NCI-H146 (cell line): Measurements from ENCODE around the gene KIF12.
"Not testable (repeated sequence)": the region's sequence is repeated elsewhere in the genome, so short reads cannot be mapped to it uniquely, and the experiment has no call there.

Experiments used
- DNase-seq: peaks from one replicate; lab custom pipeline; 2025; lab: John Stamatoyannopoulos, UW

KIF12 gene

DNA sequence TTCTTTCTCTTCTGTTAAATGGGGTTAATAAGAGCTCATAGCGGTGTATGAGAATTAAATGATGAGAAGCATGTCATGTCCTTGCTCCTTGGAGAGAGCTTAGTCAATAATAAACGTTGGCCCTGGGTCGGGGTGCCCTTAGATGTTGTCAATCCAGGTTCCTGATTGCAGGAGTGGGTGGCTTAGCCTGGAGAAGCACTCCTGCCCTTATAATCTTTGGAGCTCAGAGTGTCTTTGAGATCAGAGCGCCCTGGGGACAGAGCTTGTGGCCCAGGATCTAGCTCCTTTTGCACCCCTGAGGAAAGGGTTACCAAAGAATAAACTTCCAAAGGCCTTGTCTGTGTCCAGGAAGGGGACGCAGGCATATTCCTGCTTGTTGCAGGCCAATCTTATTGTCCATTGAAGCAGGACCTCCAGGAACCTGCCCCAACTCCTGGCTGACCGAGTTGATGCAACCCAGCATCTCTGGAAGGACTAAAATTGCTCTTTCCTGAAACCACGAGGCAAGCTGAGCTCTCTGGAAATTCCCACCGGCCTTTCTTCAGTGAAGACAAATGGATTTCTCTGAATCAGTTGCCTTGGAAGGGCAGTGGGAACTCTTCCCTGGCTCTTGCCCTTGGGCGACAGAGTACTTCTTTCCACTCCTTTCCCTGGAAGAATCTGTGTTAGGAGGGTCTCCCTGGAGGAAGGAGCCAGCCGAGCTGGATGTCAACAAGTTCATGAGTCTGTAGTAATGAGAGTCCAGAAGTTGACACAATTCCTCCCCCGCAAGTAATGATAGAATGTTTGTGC is 14.6 kb downstream of the KIF12 start:
- DNase-seq, result no peak

DNA sequence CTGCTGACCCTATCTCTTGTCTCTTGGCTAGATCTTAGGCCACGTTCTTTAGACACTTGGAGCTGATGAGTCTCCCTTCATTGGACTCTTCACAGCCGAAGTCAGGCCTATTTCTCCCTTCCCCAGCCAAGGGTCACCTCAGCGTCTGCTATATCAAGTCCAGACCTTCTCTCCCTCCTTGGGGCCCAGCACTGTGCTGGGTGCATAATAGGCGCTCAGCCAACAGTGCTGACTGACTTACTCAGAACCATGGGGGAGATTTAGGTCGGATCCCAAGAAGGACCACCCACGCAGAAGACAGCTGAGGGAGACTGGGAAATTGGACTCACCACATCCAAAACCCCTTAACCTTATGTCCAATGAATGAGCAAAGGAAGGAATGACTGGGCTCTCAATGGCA is 15.4 kb downstream of the KIF12 start:
- DNase-seq, result no peak

DNA sequence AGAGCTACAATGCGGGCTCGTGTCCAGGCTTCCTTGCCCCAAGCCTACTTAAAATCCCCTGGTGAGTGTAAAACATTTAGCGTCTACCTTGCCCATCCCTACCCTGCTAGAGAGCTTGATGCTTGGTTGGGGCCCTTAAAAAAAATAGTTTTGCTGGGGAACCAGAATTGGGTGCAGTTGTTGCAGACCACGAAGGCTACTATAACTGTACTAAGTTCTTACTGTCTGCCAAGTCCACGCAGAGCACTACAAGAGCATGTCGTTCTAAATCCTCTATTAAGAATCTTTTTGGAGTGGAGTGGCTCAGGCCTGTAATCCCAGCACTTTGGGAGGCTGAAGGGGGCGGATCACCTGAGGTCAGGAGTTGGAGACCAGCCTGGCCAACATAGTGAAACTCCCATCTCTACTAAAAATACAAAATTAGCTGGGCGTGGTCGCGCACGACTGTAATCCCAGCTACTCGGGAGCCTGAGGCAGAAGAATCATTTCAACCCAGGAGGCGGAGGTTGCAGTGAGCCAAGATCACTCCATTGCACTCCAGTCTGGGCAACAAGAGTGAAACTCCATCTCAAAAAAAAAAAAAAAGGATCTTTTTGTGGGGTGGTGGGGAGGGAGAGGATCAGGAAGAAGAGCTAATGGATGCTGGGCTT is 16.2 kb downstream of the KIF12 start:
- DNase-seq, result not testable (repeated sequence)

DNA sequence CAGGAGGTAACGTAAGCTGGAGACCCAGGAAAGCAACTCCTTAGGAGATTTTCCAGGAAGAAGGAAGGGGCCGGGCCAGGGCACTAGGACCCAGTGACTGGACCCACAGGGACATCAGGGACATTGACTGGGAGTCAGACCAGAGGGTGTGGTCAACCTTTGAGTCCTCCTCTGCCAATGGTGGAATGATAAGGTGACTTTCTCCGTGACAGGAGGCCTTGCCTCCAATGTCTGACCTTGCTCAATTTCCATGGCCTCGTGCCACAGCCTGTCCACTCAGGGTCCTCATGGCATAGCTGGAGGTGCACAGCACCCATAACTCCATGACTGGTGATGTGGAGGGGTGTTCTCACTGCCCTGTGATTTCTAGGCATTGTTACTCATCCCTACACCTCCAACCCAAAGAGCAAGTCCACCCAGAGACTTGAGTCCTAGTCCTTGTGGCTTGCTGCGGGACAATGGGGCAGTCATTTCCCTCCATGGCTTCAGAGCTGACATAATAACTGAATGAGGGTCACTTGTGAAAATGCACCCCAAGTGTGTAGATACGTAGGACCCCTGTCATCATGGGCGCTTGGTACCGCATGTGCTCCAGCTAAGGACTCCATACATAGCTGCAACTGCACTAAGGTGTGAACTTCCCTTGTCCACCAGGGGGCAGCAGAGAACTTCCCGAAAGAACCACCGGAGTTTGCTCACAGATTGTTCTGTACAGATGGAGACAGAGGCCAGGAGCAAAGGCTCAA is 16.9 kb downstream of the KIF12 start:
- peak; percentile 61 for DNase-seq

- no peak for DNase-seq
These were observed 17.6 kb downstream of the KIF12 start for GRCh38 chr9:114081441-114082016.

DNA sequence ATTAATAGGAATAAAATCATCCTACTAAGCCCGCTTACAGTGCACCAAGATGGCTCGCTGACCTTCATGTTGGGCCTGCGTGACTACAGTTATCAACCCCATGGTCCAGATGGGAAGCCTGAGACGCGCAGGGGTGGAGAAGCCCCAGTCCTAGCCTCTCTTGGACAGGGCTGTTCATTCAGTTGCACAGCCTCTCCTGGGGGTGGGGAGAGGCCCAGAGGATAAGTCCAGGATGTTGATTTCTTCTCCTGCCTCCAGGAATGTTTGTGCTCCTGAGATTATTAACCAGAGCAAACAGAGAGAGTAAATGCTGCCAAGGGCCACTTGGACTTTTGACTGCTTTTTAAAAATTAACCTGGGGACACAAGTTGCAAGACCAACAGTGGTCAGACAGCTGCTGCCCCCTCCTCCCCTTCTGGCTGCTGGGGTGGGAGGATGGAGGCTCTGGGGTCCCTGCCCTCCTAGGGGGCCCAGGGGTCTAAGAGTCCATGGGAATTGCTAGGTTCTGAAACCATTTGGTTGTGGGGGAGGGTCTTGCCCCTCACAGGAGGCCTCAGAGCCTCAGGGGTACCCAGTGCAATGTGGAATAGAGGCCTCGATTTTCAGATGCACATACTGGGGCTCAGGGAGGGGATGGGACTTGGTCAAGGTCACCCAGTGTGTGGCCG is 18.2 kb downstream of the KIF12 start:
- DNase-seq, result no peak

- no peak for DNase-seq
These were observed 18.8 kb downstream of the KIF12 start for GRCh38 chr9:114080195-114080772.

- DNase-seq, result no peak
These were observed 20.3 kb downstream of the KIF12 start for GRCh38 chr9:114078781-114079156.

DNA sequence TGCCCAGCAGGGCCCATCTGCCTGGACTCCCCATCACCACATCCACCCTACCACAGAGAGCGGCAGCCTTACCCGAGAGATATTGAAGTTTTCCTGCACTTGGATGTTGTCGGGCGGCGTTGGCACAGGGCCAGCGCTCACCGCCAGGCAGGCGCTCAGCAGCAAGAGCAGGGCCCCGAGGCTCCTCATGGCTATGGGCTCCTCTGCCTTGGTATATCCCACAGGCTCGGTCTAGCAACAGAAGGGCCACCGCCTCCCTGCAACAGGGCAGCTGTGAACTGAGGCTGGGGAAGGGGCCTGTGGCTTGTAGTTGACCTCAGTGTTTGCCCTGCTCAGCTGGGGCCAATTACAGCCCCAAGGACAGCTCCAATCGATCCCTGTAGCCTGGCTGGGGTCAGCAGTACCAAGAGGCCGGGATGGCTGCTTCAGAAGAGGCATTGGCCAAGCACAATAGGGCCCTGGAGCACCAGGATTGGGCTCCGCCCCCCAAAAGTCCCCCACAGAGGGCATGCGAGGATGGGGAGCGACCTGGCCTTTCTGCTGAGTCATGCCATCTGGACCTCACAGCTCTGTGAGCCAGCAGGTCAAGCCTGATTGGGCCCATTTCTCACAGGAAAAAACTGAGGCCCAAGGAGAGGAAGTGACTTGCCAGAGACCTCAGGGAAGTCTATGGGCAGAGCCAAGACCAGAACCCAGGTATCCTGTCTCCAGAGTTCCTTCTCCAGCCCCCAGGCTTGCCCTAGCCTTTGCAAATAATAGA is 20.9 kb downstream of the KIF12 start, which contains the start of gene AMBP:
AMBP (minus strand) TSS at position 280 of the 760 bp plus-strand sequence; CDS start at position 189, 91 bp downstream.
- no peak for DNase-seq

GRCh38 chr9:114077162-114077837 is 21.8 kb downstream of the KIF12 start:
- no peak for DNase-seq

DNA sequence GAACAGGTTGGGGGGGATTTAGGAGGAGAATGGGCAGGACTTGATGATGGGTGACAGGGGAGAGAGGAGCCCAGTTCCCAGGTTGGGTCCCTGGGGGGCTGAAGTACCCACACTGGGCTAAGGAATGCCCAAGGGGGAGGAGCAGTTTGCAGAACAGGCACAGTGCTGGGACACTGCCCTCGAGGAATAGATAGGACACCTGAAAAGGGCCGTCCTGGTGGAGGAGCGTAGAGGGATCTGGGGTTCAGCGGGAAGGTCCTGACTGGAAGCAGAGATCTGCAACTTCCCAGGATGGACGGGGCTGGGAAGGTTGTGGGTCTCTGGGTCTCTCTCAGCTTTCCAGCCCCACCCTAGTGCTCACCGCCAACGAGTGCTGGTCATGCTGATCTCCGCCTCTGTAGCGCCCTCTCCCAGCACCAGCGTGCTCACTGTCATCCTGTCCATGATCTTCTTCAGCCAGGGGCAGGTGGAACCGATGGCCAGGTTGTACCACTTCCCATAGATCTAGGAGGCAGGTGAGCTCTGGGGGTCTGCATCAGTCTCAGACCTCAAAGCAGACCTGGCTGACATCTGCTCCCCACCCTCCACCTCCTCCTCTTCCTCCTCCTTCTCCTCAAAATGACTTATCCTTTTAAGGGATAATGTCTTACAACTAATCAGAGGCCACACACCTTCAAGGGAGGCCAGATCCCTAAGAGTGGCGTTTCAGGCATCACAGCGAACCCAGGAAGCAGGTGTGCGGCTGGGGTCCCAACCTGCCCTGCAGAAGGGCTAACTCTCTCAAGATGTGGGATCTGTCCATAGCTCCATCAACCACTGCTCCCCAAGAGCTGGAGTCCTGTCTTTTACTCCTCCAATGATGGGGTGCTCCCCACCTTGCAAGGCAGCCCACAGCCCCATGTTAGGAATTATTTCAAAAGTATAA is 22.6 kb downstream of the KIF12 start:
- DNase-seq, result no peak

DNA sequence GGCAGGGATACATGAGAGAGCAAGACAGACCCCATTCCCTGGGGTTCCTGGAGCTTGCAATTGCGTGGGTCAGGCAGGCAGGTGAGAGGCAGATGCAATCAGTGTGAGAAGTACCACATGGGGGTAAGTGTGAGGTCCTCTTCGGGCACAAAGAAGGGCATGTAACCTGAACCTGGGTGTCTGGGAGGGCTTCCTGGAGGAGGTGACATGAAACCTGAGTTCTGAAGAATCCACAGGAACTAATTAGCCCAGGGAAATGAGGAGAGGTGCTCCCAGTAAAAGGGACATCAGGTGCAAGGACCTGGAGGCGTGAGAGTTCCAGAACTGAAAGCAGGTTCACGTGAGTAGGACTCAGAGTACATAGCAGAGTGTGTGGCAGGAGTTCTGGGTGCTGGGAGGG is 23.5 kb downstream of the KIF12 start:
- DNase-seq, result no peak

- no peak for DNase-seq
These were observed 26.6 kb downstream of the KIF12 start for GRCh38 chr9:114072184-114073140.

DNA sequence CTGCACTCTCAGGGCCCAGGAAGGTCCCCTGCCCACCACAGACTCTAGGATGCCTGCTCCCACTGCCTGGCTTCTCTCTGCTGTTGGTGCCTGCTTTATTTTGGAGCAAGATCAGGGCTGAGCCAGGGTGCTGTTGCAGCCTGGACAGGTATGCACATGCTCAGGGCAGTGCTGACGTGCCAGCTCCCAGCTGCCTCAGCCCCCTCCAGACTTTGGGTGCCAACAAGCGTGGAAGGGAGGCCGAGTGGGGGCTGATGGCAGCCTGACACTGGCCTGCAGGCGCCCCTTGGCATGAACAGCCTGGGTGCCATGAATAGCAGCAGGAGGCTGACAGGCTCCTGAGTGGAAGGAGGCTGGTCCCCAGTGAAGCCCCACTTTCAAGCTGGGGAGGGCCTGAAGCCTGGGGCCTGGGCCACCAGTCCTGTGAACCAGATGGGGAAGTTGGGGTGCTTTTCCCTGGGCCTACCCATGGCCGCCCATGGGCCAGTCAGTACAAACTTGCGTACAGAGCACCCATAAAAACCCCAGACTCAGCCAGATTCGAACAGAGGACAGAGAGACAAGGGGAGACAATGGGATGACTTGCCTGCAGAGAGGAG is 27.8 kb downstream of the KIF12 start:
- DNase-seq, result no peak

DNA sequence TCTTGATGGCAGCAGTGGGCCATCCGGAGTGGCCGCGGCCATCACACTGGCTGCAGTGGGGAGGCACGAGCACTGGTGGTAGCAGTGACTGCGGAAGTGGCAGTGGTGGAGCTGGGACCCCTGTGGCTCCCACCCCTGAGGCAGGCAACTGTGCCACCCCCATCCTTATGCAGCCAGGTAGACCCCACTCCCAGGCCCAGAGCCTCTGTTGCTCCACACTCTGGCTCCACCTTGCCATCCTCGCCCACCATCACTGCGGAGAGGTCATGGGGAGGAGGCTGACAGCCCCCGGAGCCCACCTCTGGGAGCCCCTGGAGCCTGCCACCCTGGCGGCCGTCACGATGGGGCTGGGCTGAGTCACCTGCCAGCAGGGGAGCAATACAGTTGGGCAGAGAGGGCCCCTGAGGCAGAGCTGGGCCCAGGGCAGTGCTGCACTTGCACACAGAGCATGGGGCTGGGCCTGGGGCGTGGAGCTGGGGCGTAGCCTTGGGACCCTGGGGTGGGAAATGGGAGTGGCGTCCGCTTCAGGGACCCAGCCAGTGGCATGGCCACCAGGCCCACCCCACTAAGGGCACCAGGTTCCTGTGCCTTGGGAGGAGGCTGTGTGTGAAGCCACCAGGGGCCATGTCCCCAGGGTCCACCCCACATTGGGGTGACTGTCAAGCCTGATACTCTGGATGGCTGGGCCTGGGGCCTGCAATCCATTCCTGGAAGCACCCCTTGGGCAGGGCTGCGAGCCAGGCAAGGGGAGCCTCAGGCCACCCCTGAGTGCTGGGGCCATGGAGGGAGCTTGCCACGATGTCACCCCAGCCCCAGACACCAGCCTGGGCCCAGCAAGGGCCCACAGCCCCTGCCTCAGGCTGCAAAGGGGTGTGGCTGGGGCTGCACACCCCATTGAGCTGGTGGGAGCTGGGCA is 28.6 kb downstream of the KIF12 start:
- no peak for DNase-seq

DNA sequence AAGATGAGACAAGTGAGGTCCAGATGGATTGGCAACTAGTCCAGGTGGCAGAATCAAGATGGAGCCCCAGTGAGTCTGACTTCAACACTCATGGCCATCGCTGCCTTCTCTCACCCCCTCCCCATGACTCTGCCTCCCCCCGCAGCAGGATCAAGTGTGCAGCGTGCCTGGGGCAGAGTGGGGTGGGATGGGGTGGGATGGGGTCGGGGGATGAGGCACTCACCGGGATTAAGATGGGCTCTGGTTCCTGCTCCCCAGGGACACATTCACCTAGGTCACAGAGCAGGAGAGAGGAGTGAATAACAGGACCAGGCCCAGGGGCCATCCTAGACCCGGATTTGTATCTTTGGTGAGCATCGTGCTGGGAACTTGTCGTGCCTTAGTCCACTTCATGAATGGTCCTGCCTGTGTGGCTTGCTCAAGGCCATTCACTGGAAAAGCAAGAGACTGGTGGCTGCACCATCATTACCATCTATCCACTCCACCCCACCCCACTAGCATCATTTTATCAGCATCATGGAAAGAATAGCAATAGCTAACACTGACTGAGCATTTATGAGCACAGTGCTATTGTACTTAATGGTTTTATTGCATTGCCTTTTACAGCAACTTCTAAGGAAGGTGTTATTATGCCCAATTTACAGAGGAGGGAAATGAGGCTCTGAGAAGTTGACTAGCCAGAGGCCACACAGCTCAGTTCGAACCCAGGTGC is 29.5 kb downstream of the KIF12 start:
- DNase-seq, result no peak
